ENCODE data around the gene NOVA1. TPM values are rescaled to one million over a fixed set of nuclear protein-coding genes. Genes with fewer than 3 reads are reported as not detected.
"Not testable (repeated sequence)": the region's sequence is repeated elsewhere in the genome, so short reads cannot be mapped to it uniquely, and the experiment has no call there.

Gene NOVA1
- not detected for total RNA-seq (2021; ENCODE audit: unreplicated experiment)
- polyA plus RNA-seq (2012) = not detected in 2 replicates
- percentile 4 among the genes with signal in this experiment for Bru-seq, nascent RNA
- BruChase-seq, experiment 1, labeled RNA remaining after a 6-hour chase = percentile 3 among the genes with signal in this experiment
- BruChase-seq, experiment 2, labeled RNA remaining after a 2-hour chase = percentile 4 among the genes with signal in this experiment
- long read RNA-seq = 0 reads

GRCh38 chr14:26597589-26598080 lies at the start of gene NOVA1:
TSS of gene NOVA1 (minus strand) at chr14:26598033. CDS start at chr14:26597436, 597 bp downstream.
- no peak for ATAC-seq
- RAD21 ChIA-PET (ENCODE audit: low non-redundant PET in 1 of 2, low total read pairs in 2 of 2, uncharacterized antibody in 2 of 2, unreplicated experiment in 2 of 2) = no interaction called here
- intact Hi-C loops (cut with micrococcal nuclease) = no loop called here
- Histone ChIP-seq H3K36me3 (ENCODE audit: control insufficient read depth in 1 of 2, insufficient read depth in 2 of 2, low read length in 2 of 2) (no peaks in the 10 kb centered on the region), H3K4me3 (replicated peaks in 1 of 2; ENCODE audit: low read depth in 1 of 2, low read length in 2 of 2) (no peak within 1 kb of the TSS), H3K27ac (ENCODE audit: low read depth, low read length) (no peak within 1 kb of the TSS), H4K20me1 (ENCODE audit: insufficient read depth) (no peaks in the 10 kb centered on the region), H3K4me1 (ENCODE audit: control insufficient read depth in 1 of 2, insufficient read depth in 2 of 2, low read length in 2 of 2) (no peaks in the 10 kb centered on the region), H3K9me3 (ENCODE audit: control insufficient read depth in 1 of 2, insufficient read depth in 1 of 2, low read depth in 1 of 2, low read length in 2 of 2) (peaks cover 0 to 34% of the 10 kb centered on the region in 2 experiments; a peak in 2 of 4 replicates), H3K4me2 (ENCODE audit: low read length) (no peak within 1 kb of the TSS), H3K27me3 (ENCODE audit: insufficient read depth, low read length) (no peaks in the 10 kb centered on the region), H3K9me2 (ENCODE audit: insufficient read depth) (no peaks in the 10 kb centered on the region), H2AFZ (ENCODE audit: low read depth, low read length, poor library complexity, severe bottlenecking) (no peak within 1 kb of the TSS), H3K79me2 (ENCODE audit: insufficient read depth, low read length) (no peaks in the 10 kb centered on the region), H3K9ac (ENCODE audit: low read length) (no peak within 1 kb of the TSS)
- no peak for DNase-seq (ENCODE audit: low read depth, low spot score)
- BruUV-seq (replicated peaks) = no TSS peak
- POLR2A ChIA-PET = no interaction called here
- TF ChIP-seq EZH2phosphoT487 (IDR thresholded peaks at IDR 0.05; ENCODE audit: borderline replicate concordance) (no peak), SRF (IDR thresholded peaks at IDR 0.05; ENCODE audit: low read depth) (no peak), SIN3A (IDR thresholded peaks at IDR 0.05; ENCODE audit: low read depth) (no peak), FOSL1 (IDR thresholded peaks at IDR 0.05; ENCODE audit: low read depth) (no peak), ZFX (IDR thresholded peaks at IDR 0.05) (no peak), ZNF274 (IDR thresholded peaks at IDR 0.05; ENCODE audit: low read depth, low read length) (no peak), SP1 (IDR thresholded peaks at IDR 0.05; ENCODE audit: low read depth) (no peak)
- CTCF ChIA-PET = no interaction called here

GRCh38 chr14:26645057-26645456 lies 47.2 kb upstream of the NOVA1 start:
- CTCF ChIA-PET; intact Hi-C loops (cut with micrococcal nuclease); H2AFZ ChIP-seq (ENCODE audit: low read depth, low read length, poor library complexity, severe bottlenecking); H3K4me2 ChIP-seq (ENCODE audit: low read length); BruUV-seq (replicated peaks); H3K27ac ChIP-seq (ENCODE audit: low read depth, low read length); ATAC-seq; H3K4me3 ChIP-seq (replicated peaks in 1 of 2; ENCODE audit: low read depth in 1 of 2, low read length in 2 of 2); H3K9me2 ChIP-seq (ENCODE audit: insufficient read depth); H3K79me2 ChIP-seq (ENCODE audit: insufficient read depth, low read length); H4K20me1 ChIP-seq (ENCODE audit: insufficient read depth); H3K9ac ChIP-seq (ENCODE audit: low read length); RAD21 ChIA-PET (ENCODE audit: low non-redundant PET in 1 of 2, low total read pairs in 2 of 2, uncharacterized antibody in 2 of 2, unreplicated experiment in 2 of 2); H3K27me3 ChIP-seq (ENCODE audit: insufficient read depth, low read length); H3K4me1 ChIP-seq (ENCODE audit: control insufficient read depth in 1 of 2, insufficient read depth in 2 of 2, low read length in 2 of 2); H3K36me3 ChIP-seq (ENCODE audit: control insufficient read depth in 1 of 2, insufficient read depth in 2 of 2, low read length in 2 of 2); DNase-seq (ENCODE audit: low read depth, low spot score); POLR2A ChIA-PET: not testable (repeated sequence)
- peaks cover 0 to 23% of the 10 kb centered on the region in 2 experiments; a peak in 2 of 4 replicates for H3K9me3 ChIP-seq (ENCODE audit: control insufficient read depth in 1 of 2, insufficient read depth in 1 of 2, low read depth in 1 of 2, low read length in 2 of 2)

All from HCT116 (cell line).